NCI-H510A (cell line): ENCODE measurements around the gene NFKBIA.
"Not testable (repeated sequence)": the region's sequence is repeated elsewhere in the genome, so short reads cannot be mapped to it uniquely, and the experiment has no call there.

ENCODE experiments used
- DNase-seq: peaks from one replicate; lab custom pipeline; 2025; lab: John Stamatoyannopoulos, UW

The NFKBIA gene

GRCh38 chr14:35390577-35391387 lies 13.8 kb downstream of the NFKBIA start:
- DNase-seq, result peak; percentile 77

GRCh38 chr14:35389315-35389667 lies 15.3 kb downstream of the NFKBIA start:
- no peak for DNase-seq

- DNase-seq, result no peak
Measured at GRCh38 chr14:35388656-35389314, 15.8 kb downstream of the NFKBIA start.

GRCh38 chr14:35387713-35388579 lies 16.6 kb downstream of the NFKBIA start:
- no peak for DNase-seq

GRCh38 chr14:35387219-35387618 lies 17.3 kb downstream of the NFKBIA start:
- peak; percentile 27 for DNase-seq

- DNase-seq, result peak; percentile 98
Measured at GRCh38 chr14:35386673-35387125, 17.9 kb downstream of the NFKBIA start.

- peak; percentile 92 for DNase-seq
Measured at GRCh38 chr14:35385042-35385839, 19.3 kb downstream of the NFKBIA start.

GRCh38 chr14:35384455-35385041 lies 20.0 kb downstream of the NFKBIA start:
- no peak for DNase-seq

- DNase-seq, result no peak
Measured at GRCh38 chr14:35383569-35384454, 20.7 kb downstream of the NFKBIA start.

GRCh38 chr14:35380794-35381193 lies 23.8 kb downstream of the NFKBIA start:
- no peak for DNase-seq

- DNase-seq, result not testable (repeated sequence)
Measured at GRCh38 chr14:35379234-35379933, 25.2 kb downstream of the NFKBIA start.

GRCh38 chr14:35378425-35379233 lies 25.9 kb downstream of the NFKBIA start:
- no peak for DNase-seq

- DNase-seq, result no peak
Measured at GRCh38 chr14:35375558-35376025, 29.0 kb downstream of the NFKBIA start.

- DNase-seq, result no peak
Measured at GRCh38 chr14:35374263-35374712, 30.3 kb downstream of the NFKBIA start.

- DNase-seq, result not testable (repeated sequence)
Measured at GRCh38 chr14:35373208-35373607, 31.3 kb downstream of the NFKBIA start.

- no peak for DNase-seq
Measured at GRCh38 chr14:35370969-35371368, 33.6 kb downstream of the NFKBIA start.

- DNase-seq, result peak; percentile 95
Measured at GRCh38 chr14:35369701-35370191, 34.8 kb downstream of the NFKBIA start.
